Coronary artery (tissue), 2 donors: ENCODE results near the gene CLEC3A.

Experiments
- DNase-seq: peaks from one replicate; pipeline ENCODE4 v3.0.0-alpha.2; 2017; ENCODE audit warnings: low spot score
- H3K27ac ChIP-seq, 2 donors: fragments of 200-600 bp; sonication (generic); one replicate each; pipeline ENCODE4 v1.5.1; 2016 to 2019
- H3K4me3 ChIP-seq: fragments of 200-600 bp; sonication (generic); 2 replicates; pipeline ENCODE4 v1.5.1; 2016; ENCODE audit warnings: mild to moderate bottlenecking, moderate library complexity
- TF ChIP-seq, protein P1 (sequence below): fragments of 200-600 bp; sonication (generic); IDR thresholded peaks from one replicate; pipeline ENCODE4 v1.5.1; 2019; ENCODE audit warnings: antibody characterized with exemption

Gene CLEC3A

GRCh38 chr16:78034530-78034929 is 12.2 kb downstream of the CLEC3A start:
- H3K4me3 ChIP-seq = no peak overlapping the region
- no peak for DNase-seq
- no peak overlapping the region for H3K27ac ChIP-seq
- TF ChIP-seq, protein P1, sequence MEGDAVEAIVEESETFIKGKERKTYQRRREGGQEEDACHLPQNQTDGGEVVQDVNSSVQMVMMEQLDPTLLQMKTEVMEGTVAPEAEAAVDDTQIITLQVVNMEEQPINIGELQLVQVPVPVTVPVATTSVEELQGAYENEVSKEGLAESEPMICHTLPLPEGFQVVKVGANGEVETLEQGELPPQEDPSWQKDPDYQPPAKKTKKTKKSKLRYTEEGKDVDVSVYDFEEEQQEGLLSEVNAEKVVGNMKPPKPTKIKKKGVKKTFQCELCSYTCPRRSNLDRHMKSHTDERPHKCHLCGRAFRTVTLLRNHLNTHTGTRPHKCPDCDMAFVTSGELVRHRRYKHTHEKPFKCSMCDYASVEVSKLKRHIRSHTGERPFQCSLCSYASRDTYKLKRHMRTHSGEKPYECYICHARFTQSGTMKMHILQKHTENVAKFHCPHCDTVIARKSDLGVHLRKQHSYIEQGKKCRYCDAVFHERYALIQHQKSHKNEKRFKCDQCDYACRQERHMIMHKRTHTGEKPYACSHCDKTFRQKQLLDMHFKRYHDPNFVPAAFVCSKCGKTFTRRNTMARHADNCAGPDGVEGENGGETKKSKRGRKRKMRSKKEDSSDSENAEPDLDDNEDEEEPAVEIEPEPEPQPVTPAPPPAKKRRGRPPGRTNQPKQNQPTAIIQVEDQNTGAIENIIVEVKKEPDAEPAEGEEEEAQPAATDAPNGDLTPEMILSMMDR = no peak

- DNase-seq = no peak
- Histone ChIP-seq H3K4me3 (no peak overlapping the region), H3K27ac (no peak overlapping the region)
- TF ChIP-seq, protein P1 = no peak
Observed at GRCh38 chr16:78035012-78035411, 12.7 kb downstream of the CLEC3A start.

DNA sequence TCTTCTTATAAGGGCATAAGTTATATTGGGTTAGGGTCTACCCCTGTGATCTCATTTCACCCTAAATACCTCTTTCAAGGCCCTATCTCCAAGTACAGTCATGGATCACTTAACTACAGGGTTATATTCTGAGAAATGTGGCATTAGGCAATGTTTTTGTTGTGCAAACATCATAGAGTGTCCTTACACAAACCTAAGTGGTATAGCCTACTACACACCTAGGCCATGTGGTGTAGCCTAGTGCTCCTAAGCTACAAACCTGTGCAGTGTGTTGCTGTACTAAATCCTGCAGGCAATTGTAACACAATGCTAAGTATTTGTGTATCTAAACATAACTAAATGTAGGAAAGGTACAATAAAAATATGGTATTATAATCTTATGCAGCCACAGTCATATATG is 18.0 kb downstream of the CLEC3A start:
- Histone ChIP-seq H3K27ac (no peak overlapping the region), H3K4me3 (no peak overlapping the region)
- DNase-seq = no peak
- TF ChIP-seq, protein P1 = no peak

DNA sequence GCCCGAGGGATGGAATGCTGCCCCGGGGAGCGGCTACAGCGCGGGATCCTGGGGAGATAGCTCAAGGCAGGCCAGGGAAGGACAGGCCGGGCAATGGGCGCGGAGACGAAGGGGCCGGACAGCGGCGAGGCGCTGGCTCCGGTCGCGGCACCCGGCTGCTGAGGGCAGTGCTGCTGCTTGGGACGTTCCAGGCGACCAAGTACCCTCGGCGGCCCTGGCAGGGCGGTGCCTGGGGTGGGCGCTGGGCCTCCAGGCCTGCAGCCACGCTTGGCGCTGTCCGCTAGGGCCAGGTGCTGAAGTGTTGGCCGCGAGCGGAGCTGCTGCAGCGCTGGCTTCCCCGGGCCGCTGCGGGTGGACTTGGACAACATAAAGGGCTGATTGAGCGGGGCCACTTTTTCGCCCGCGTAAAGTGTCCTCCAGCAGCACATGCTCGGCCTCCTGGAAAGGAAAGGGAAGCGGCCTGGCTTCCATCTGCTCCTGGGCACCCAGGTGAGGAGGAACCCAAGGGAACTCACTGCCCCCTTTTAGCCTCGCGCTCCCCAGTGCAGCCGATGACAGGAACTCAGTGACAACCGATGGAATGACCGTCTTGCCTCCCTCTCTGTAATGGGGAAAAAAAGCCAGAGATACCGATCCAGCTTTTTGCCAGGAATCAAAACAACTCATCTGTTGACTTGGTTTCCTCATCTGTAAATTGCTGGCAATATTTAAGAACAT is 23.7 kb downstream of the CLEC3A start:
- TF ChIP-seq, protein P1 = no peak
- peak overlapping the region; percentile 53 for H3K4me3 ChIP-seq
- peak overlapping the region in 1 of 2 donors; percentile 34 for H3K27ac ChIP-seq
- peak; percentile 78 for DNase-seq

DNA sequence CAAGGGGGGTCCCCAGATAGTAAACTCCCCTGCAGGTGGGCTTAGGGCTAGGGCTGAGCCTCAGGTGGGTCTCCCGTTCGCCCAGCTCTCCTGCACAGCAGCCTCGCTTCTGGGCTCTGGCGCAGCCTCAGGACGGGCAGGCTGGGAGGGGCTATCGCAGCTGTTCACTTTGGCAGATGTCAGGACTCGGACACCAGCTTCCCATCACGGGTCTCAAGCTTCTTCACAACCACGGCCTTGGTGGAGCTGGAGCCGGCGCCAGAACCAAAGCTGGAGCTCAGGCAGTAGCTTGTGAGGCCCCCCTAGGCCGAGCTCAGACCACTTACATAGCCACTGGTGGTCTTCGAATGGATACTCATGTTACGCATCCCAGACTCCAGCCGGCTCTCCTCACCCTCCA is 26.0 kb downstream of the CLEC3A start:
- DNase-seq = no peak
- TF ChIP-seq, protein P1 = no peak
- Histone ChIP-seq H3K4me3 (no peak overlapping the region), H3K27ac (no peak overlapping the region)

- Histone ChIP-seq H3K27ac (no peak overlapping the region), H3K4me3 (no peak overlapping the region)
- DNase-seq = no peak
- TF ChIP-seq, protein P1 = no peak
Observed at GRCh38 chr16:78050734-78051400, 28.5 kb downstream of the CLEC3A start.
